GM12872 (cell line): ENCODE data around the gene PRKN.

ENCODE experiments used
- CTCF ChIP-seq: IDR thresholded peaks from 3 replicates; pipeline ENCODE4 v1.5.1; 2011; ENCODE audit warnings: low read depth, mild to moderate bottlenecking, low read length, moderate library complexity; ENCODE audit not compliant: insufficient read depth

The PRKN gene

GRCh38 chr6:162377735-162378134 is 349.8 kb downstream of the PRKN start:
- TF ChIP-seq CTCF, result no peak

- TF ChIP-seq CTCF, result no peak
These were observed 353.7 kb downstream of the PRKN start for GRCh38 chr6:162373868-162374267.

GRCh38 chr6:162373192-162373591 is 354.4 kb downstream of the PRKN start:
- no peak for TF ChIP-seq CTCF

GRCh38 chr6:162372106-162372505 is 355.5 kb downstream of the PRKN start:
- no peak for TF ChIP-seq CTCF

GRCh38 chr6:162371121-162371520 is 356.4 kb downstream of the PRKN start:
- no peak for TF ChIP-seq CTCF

GRCh38 chr6:162369091-162369490 is 358.5 kb downstream of the PRKN start:
- no peak for TF ChIP-seq CTCF

GRCh38 chr6:162364488-162364887 is 363.1 kb downstream of the PRKN start:
- no peak for TF ChIP-seq CTCF

- no peak for TF ChIP-seq CTCF
These were observed 363.8 kb downstream of the PRKN start for GRCh38 chr6:162363757-162364156.
